NOMO-1 treated with dmso at 0.1 percent for 144 hours (cell line): ENCODE measurements around the gene ESR1.
A peak's percentile ranks its signal among the peaks of the same experiment; 100 is the strongest.

ENCODE experiments used
- DNase-seq: peaks from one replicate; lab custom pipeline; 2025; ENCODE audit not compliant: unreplicated experiment; lab: John Stamatoyannopoulos, UW

The ESR1 gene

DNA sequence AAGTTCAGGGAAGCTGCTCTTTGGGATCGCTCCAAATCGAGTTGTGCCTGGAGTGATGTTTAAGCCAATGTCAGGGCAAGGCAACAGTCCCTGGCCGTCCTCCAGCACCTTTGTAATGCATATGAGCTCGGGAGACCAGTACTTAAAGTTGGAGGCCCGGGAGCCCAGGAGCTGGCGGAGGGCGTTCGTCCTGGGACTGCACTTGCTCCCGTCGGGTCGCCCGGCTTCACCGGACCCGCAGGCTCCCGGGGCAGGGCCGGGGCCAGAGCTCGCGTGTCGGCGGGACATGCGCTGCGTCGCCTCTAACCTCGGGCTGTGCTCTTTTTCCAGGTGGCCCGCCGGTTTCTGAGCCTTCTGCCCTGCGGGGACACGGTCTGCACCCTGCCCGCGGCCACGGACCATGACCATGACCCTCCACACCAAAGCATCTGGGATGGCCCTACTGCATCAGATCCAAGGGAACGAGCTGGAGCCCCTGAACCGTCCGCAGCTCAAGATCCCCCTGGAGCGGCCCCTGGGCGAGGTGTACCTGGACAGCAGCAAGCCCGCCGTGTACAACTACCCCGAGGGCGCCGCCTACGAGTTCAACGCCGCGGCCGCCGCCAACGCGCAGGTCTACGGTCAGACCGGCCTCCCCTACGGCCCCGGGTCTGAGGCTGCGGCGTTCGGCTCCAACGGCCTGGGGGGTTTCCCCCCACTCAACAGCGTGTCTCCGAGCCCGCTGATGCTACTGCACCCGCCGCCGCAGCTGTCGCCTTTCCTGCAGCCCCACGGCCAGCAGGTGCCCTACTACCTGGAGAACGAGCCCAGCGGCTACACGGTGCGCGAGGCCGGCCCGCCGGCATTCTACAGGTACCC lies at the start of gene ESR1:
TSS of gene ESR1 (plus strand) at position 170 of the 858 bp plus-strand sequence. CDS start at position 401, 231 bp downstream.
- DNase-seq: no peak

- no peak for DNase-seq
Measured at GRCh38 chr6:151760486-151760885, 47.0 kb upstream of the ESR1 start.

DNA sequence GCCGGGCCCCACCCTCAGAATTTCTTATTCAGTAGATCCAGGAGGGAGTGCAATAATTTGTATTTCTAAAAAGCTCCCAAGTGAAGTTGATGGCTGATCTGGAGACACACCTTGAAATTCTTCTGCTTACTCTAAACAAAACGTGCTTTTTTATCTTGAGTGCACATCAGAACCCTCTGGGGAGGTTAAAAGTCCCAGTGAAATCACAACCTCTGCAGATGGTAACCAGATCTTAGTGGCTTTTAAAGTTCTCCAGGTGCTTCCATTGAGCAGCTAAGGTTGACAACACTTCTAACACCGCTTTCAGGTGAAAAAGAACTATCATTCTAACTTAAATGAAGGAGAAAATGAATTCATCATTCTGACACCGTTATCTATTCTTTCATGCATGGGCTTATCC lies 45.6 kb upstream of the ESR1 start:
- no peak for DNase-seq

- no peak for DNase-seq
Measured at GRCh38 chr6:151762817-151763216, 44.7 kb upstream of the ESR1 start.

- DNase-seq: no peak
Measured at GRCh38 chr6:151763303-151763702, 44.2 kb upstream of the ESR1 start.

GRCh38 chr6:151763938-151764680 lies 43.4 kb upstream of the ESR1 start:
- no peak for DNase-seq

DNA sequence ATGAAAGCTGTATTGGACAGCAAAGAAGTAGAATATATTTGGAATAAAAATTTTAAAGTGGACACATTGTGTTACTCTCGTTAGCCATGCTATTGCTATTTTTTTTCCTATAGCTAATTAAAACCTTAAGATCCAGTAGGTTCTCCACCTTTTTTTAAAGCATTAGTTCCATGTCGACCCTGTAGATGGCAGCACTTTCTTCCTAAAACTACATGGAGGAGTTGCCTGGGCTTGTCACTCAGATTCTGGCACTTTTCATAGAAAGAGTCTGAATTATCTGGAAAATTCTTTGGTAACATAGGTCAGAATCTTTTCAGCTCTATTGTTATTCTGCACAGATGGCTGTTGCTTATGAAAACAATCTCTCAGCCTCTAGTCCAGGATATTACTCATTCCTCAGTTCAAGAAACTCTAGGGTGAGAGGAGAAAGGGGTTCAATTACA lies 42.0 kb upstream of the ESR1 start:
- DNase-seq: peak; percentile 11

GRCh38 chr6:151772446-151772845 lies 35.0 kb upstream of the ESR1 start:
- no peak for DNase-seq

- DNase-seq: no peak
Measured at GRCh38 chr6:151773382-151773781, 34.1 kb upstream of the ESR1 start.

- no peak for DNase-seq
Measured at GRCh38 chr6:151782560-151782959, 24.9 kb upstream of the ESR1 start.

DNA sequence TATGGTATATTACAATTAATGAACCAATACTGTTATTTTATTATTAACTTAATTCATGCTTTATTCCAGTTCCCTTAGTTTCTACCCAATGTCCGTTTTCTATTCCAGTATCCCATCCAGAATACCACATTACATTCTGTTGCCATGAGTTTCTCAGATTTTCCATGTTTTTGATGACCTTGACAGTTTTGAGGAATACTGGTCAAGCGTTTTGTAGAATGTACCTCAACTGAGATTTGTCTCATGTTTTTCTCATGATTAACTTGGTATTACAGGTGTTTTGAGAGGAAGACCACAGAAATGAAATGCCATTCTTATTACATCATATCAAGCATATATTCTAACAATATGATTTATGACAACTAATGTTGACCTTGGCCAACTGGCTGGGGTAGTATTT lies 23.8 kb upstream of the ESR1 start:
- no peak for DNase-seq

- no peak for DNase-seq
Measured at GRCh38 chr6:151784441-151785214, 22.9 kb upstream of the ESR1 start.

DNA sequence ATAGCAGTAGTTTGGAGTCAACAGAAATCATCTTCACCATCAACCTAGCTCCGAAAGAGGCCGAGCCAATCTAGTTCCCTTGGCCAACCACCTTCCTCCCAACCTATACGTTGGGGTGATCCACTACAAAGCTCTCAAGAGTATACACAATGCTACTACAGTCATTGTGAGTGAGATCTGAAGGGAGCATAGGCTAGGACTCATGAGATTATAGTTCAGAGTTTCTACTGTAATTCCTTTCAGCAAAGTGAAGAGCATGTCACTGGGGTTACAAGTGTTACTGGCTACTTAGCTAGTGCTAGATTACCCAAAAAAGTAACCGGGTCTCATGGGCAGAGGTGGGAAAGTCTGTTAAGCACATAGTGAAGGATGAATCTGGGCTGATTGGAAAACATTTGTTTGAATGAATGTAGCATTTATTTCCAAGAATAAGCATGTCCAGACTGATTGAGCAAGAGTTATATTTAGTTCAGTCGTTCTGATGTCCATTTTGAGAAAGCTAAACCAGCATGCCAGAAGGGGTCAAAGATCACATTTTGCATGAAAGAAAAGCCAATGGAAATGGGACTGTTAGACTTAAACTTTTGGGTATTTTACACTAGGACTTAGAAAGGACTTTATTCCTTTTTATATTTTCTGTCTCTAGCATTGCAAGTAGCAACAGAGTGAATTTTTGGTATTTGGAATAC lies 10.5 kb upstream of the ESR1 start:
- no peak for DNase-seq

DNA sequence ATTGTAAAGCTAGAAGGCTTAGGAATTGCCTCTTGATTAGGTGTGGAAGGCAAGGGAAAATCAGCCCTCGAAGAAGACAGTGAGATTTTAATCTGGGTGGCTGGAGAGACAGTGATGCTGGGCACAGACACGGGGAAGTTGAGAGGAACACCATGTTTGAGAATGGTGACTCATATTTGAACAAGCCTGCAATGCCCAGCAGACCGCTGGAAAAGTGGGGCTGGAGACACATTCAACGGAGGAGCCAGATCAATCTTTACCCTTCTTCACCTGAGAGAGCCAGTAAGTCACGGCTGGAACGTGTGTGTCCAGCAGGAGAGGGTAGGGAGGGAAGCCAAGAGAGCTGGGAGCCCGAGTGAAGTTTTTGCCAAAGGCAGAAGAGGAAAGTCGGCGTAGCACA lies 3.7 kb upstream of the ESR1 start:
- no peak for DNase-seq

- DNase-seq: no peak
Measured at GRCh38 chr6:151804585-151805285, 2.7 kb upstream of the ESR1 start.

GRCh38 chr6:151805286-151805840 lies 2.1 kb upstream of the ESR1 start:
- DNase-seq: no peak

- DNase-seq: no peak
Measured at GRCh38 chr6:151806757-151807512, 547 bp upstream of the ESR1 start.

DNA sequence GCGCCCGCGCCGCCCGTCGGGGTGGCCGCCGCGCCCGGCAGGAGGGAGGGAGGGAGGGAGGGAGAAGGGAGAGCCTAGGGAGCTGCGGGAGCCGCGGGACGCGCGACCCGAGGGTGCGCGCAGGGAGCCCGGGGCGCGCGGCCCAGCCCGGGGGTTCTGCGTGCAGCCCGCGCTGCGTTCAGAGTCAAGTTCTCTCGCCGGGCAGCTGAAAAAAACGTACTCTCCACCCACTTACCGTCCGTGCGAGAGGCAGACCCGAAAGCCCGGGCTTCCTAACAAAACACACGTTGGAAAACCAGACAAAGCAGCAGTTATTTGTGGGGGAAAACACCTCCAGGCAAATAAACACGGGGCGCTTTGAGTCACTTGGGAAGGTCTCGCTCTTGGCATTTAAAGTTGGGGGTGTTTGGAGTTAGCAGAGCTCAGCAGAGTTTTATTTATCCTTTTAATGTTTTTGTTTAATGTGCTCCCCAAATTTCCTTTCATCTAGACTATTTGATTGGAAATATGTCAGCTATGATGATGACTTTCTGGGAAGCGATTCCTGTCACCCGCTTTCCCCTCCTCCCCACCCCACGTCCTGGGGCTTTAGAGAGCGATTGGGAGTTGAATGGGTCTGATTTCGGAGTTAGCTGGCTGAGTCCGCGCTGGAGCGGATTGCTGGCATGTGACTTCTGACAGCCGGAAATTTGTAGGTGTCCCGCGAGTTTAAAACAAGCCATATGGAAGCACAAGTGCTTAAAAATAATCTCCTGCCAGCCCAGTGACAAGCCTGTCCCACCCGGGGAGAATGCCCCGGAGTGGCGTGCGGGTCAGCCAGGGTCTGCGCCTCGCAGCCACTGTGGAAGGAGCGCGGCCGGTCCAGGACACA lies 1.1 kb downstream of the ESR1 start:
- no peak for DNase-seq
